NCI-H345 treated with DMSO at 0.1 percent for 48 hours (cell line): Measurements from ENCODE around the gene ANKRD11.
"Not testable (repeated sequence)": the region's sequence is repeated elsewhere in the genome, so short reads cannot be mapped to it uniquely, and the experiment has no call there.

Experiments
- DNase-seq: peaks from one replicate; lab custom pipeline; 2025; ENCODE audit not compliant: unreplicated experiment; lab: John Stamatoyannopoulos, UW

The ANKRD11 gene

DNA sequence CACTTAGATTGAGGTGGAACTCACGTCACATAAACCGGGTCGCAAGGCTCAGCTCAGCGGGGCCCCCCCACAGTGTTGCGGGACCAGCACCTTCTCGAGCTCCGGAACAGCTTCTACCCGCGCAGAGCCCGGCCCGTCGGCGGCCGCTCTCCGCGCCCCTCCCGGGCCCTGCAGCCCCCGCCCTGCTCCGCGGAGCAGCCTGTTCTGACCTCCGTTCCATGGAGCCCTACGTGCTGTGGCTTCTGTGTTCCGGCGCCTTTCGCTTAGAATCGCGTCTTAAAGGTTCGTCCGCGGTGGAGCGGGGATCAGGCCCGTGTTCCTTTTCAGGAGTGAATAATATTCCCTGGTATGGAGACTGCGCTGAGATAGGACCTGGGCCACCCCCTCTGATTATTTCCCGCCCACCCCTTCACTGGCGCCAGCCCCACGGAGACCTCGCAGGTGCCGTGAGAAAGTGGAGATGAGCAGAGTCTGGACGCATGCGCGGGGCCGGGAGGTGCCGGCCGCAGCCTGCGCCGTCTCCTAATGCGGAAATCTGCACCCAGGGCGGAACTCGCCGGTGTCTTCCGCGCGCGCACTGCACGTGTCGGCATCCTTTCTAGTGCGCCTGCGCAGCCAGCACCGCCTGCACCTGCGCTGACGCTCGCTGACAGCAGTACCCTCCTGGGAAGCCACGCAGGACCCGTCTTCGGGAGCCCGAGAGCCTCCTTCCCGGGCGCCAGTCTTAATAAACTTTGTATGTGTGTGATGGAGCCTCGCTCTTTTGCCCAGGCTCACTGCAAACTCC is 242.0 kb downstream of the ANKRD11 start:
- no peak for DNase-seq

DNA sequence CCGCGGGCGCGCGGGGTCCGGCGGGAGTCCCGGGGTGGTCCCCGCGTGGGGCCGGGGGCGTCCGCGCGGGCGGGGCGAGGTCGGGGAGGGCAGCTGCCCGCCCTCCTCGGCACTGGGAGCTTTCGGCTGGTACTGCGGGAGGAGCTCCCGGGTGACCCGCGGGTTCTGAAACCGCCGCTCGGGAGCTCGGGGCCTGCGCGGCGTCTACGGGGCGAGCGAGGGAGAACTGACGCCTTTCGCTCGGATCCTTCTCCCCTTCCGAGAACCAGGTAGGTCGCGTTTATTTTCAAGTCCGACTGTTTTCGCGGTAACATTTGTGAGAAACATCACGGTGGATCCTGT is 242.7 kb downstream of the ANKRD11 start:
- not testable (repeated sequence) for DNase-seq

- peak; percentile 50 for DNase-seq
Observed at GRCh38 chr16:89246903-89247733, 243.2 kb downstream of the ANKRD11 start.

DNA sequence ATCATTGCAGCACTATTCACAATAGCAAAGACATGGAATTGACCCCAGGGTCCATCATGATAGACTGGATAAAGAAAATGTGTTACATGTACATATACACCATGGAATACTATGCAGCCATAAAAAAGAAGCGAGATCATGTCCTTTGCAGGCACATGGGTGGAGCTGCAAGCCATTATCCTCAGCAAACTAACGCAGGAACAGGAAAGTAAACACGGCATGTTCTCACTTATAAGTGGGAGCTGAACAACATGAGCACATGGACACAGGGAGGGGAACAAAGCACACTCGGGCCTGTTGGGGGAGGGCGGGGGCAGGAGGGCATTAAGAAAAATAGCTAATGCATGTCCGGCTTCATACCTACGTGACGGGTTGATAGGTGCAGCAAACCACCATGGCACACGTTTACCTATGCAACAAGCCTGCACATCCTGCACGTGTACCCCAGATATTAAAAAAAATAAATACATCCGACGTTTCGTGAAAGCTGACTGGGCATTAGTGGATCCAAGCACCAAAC is 243.9 kb downstream of the ANKRD11 start:
- DNase-seq, result no peak

GRCh38 chr16:89244754-89245153 is 245.6 kb downstream of the ANKRD11 start:
- DNase-seq, result no peak

DNA sequence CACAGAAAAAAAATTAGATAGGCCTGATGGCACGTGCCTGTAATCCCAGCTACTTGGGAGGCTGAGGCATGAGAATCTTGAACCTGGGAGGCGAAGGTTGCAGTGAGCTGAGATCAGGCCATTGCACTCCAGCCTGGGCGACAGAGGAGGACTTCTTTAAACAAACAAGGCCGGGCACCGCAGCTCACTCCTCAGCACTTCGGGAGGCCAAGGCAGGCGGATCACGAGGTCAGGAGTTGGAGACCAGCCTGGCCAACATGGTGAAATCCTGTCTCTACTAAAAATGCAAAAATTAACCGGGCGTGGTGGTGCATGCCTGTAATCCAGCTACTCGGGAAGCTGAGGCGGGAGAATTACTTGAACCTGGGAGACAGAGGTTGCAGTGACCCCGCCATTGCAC is 246.1 kb downstream of the ANKRD11 start:
- not testable (repeated sequence) for DNase-seq

DNA sequence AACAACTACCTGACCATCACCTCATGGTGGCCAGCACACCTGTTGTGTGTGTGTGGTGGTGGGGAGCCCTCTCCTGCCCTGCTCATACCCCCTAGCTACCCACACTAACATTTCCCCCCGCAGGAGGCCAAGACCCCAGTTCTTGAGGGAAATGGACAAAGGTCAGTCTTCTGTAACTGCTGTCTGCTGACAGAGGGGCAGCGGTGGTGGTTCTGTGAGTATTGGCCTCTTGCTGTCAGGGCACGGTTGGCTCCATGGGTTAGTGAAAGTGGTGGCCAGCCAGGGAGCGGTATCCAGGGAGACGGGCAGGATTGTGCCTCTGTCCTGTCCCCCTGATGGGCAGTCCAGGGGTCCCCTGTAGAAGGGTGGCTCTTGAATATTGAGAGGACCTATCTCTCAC is 246.7 kb downstream of the ANKRD11 start:
- DNase-seq, result no peak

- DNase-seq, result no peak
Observed at GRCh38 chr16:89242795-89243200, 247.6 kb downstream of the ANKRD11 start.

GRCh38 chr16:89241187-89242007 is 249.0 kb downstream of the ANKRD11 start:
- peak; percentile 17 for DNase-seq

- DNase-seq, result no peak
Observed at GRCh38 chr16:89237733-89238132, 252.6 kb downstream of the ANKRD11 start.

- no peak for DNase-seq
Observed at GRCh38 chr16:89233678-89234490, 256.5 kb downstream of the ANKRD11 start.

DNA sequence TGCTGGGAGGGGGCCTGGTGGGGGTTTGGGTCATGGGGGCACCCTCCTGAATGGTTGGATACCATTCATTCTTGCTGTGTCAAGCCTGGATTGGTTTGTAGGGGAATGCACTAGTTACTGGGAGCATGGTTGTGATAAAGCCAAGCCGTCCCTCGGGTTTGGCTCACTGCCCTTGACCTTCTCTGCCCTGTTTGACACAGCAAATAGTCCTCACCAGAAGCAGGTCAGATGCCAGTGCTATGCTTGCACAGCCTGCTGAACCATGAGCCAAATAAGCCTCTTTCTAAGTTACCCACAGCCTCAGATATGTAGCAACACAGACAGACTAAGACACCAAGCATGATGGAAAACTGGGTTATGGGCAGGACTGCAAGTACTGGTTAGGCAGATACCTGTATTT is 258.3 kb downstream of the ANKRD11 start:
- DNase-seq, result no peak

- DNase-seq, result no peak
Observed at GRCh38 chr16:89230255-89230654, 260.1 kb downstream of the ANKRD11 start.

GRCh38 chr16:89224665-89225064 is 265.7 kb downstream of the ANKRD11 start:
- DNase-seq, result no peak

- DNase-seq, result no peak
Observed at GRCh38 chr16:89222931-89223330, 267.4 kb downstream of the ANKRD11 start.

GRCh38 chr16:89221604-89222003 is 268.8 kb downstream of the ANKRD11 start:
- no peak for DNase-seq

DNA sequence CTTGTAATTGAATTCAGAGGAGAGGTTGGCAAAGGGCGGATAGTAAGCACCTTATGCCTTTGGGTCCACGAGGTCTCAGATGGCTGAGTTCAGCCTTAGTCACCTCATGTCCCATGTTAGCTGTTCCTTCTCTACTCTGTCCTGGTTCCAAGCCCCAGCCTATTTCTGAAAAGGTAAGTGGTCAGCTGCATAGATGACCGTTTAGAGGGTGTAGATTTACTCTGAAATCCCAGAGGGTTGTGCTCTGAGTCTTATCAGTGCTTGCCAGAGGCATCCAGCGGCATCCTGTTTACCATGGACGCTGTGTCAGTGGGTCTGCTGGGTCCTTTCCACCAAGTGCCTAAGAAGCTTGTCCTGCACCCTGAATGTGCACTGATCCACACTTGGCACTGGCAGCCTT is 271.0 kb downstream of the ANKRD11 start:
- DNase-seq, result no peak
